Activated naive CD8-positive, alpha-beta T cell treated with anti-CD3 and anti-CD28 coated beads, Interleukin-2, amount 50 U/mL, for 16 hours (primary cell): ENCODE data around the gene SLC23A2.
"Not testable (repeated sequence)": the region's sequence is repeated elsewhere in the genome, so short reads cannot be mapped to it uniquely, and the experiment has no call there.

Source experiments
- DNase-seq: peaks from one replicate; pipeline ENCODE4 v3.0.0-alpha.2; 2020; ENCODE audit warnings: low read depth, low spot score

SLC23A2 gene

GRCh38 chr20:4936392-4936850 lies 64.9 kb downstream of the SLC23A2 start:
- no peak for DNase-seq

DNA sequence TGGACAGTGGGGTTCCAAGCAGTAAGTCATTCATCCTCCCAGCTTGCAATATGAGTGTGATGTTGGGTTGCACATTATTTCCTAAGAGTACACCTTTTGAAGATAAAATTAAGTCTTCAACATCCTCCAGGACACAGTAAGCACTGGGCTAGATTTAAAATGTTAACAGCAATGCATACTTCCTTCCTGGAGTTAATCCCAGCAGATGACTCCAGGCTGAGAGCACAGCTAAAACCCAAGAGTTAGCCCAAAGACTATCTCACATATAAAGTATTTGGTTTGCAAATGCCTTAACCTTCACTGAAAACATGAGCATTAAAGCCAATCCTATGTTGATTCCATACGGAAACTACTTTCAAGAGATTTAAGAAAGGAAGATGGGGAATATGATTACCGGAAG lies 69.2 kb downstream of the SLC23A2 start:
- no peak for DNase-seq

DNA sequence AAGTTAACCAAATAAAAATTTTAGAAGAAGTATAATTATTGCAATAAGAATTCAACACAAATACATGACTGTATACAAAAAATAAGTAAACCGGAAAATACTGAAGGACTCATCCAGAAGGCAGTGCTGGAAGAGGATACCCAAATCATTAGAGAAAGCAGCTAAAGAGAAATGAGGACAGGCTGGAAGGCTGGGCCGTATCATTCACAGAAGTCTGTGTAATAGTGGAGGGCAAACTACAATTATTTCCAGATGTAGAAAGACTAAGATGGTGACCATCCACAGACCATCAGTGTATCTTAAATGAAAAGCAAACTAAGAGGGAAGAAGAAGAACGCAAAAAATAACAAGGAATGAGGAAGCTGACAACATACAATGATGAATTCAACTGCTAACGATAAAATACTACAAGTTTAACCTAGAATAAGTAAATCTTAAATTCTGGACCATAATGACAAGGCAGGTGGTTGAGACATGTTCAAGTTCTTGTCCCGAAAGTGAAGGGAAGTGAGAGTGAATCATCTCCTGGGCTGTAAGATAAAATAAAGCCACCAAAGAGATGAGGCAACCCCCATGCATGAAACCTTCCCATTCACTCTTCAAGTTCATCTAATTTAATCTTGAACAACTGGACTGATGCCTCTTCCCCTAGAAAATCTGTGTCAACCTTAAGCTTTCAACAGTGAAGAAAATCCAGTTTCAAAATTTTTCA lies 71.5 kb downstream of the SLC23A2 start:
- no peak for DNase-seq

- DNase-seq: no peak
These were observed 74.7 kb downstream of the SLC23A2 start for GRCh38 chr20:4926531-4927156.

GRCh38 chr20:4925842-4926530 lies 75.3 kb downstream of the SLC23A2 start:
- DNase-seq: no peak

DNA sequence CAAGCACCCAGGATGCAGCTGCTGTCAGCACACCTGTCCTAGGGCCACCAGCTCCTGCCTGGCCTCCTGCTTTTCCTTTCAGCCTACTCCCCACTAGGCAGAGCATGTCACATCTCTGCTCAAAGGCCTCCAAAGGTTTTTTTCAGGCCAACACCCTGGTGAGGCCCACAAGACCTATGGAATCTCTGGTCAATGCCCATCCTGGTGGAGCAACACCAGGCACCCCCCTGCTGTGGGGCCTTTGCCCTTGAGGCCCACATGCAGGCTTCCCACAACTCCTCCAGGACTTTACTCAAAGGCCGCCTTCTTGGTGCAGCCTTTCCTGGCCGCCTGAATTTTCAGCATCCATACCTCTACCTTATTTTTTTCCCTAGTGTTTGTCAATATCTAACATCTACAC lies 76.9 kb downstream of the SLC23A2 start:
- DNase-seq: no peak

DNA sequence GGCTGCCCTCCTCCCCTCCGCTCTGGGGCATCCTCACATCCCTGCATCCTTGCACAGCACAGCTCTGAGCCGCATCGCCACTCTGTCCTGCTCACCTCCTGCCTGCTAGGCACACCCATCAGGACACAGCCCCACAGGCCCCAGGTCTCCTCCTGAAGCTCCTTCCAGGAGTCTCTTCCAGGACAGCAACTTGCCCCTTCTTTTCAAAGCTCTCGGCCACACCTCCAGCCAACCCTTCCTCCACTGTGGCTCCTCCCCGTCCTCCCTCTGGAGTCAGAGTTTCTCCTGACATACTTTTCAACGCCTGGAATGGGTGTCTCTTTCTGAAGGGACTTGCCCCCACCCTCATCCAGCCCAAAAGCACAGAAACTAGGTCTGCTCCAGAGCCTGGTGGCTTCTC lies 77.3 kb downstream of the SLC23A2 start:
- DNase-seq: no peak

DNA sequence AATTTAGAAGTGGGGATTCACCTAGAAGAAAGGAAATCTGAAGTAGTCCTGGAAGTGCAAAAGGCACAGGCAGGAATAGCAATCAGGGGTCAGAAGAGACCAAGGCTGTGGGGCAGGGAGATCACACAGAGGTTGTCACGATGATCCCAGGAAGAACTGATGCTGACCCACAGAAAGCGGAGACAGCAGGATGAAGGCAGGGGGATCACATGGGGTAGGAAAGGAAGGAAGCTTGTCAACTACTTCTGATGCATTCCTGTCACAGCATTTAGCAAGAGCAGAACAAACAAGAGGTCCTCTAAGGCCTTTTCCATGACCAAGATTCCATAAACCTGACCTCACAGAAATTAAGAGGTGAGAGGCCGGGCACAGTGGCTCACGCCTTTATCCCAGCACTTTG lies 79.1 kb downstream of the SLC23A2 start:
- no peak for DNase-seq

- DNase-seq: not testable (repeated sequence)
These were observed 80.0 kb downstream of the SLC23A2 start for GRCh38 chr20:4921271-4921670.

- DNase-seq: no peak
These were observed 80.7 kb downstream of the SLC23A2 start for GRCh38 chr20:4920655-4921054.

GRCh38 chr20:4920131-4920530 lies 81.2 kb downstream of the SLC23A2 start:
- DNase-seq: no peak

DNA sequence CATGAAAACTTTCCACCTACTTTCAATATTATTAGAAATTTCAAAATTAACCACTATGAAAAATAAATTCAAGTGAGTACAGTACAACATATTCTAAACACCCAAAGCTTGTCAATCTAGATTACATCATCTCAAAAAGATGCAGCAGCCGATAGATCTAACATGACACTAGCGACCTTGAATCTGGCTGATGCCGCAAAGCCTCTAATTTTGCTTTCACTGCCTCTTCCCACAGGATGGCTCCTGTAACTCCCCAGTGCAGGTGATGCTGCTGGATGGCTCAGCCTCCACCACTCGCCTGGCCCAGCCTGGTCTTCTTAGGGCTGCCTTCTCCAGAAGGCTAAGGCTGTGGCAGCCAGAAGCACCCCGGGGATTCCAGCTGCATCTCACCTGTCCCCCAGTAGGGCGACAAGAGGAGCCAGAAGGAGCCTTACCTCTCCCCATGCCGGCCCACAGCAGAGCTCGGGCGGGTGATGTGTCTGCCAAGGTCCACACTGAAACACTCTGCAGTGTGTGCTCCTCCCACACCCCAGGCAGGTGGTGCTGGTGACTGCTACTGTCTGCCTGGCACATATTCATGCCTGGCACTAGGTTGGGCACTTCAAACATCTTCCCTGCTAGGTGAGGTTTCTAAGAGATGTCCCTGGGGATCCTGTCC lies 82.1 kb downstream of the SLC23A2 start:
- DNase-seq: no peak

- DNase-seq: no peak
These were observed 82.8 kb downstream of the SLC23A2 start for GRCh38 chr20:4918473-4918872.

DNA sequence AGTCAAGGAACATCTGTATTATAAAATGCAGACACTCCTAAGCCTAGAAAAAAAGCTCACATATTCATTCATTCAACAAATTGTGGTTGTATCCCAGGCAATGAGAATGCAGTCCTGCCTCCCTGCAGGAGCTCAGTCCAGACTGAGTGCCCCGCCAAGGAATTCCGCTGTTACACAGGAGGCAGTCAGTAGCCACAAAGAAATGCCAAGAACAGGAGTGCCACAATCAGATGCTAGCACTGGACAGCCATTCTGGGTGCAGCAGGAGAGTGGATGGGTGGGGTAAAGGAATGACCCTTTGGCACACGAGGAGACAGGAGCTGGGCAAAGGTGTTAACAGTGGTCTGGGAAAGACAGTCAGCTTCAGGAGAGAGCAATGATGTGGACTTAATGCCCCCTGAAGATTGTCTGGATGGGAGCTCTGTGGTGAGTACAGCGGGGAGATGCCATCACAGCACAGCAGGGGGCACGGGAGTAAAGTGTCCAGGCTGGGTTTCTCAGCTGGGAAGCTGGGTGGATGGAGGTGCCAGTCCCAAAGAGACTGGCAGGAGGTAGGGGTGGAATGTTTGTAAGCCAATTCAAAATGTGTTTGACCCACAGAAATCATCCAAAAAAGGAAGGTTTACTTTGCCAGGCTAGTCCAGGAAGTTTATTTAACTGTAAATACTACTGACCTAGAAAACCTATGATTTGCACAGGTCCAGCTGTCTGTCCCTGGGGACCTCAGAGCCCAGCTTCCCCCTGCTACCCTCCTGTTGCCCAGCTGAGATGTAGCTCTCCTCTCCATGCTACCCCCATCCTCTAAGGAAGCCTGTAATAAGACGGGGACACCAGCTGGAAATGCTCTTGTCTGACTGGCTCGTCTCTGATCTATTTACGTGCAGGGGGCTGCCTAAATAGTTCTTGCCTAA lies 84.1 kb downstream of the SLC23A2 start:
- no peak for DNase-seq

DNA sequence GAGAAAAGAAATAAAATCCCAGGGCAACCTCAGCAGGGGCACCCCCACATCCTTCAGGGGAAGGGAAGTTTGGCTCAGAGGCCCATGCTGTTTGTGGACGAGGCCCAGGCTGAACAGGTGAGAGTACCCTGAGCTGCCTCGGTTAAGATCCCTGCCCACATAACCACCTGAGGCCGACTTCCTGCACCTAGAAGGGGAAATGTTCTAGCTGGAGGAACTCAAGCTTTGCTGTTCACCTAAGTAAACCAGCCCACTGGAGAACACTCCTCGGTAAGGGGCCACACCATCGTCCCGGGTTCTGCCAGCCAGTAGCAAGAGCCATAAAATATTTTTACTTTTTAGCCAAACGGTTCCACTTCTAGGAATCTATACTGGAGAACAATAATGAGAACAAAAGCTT lies 88.2 kb downstream of the SLC23A2 start:
- no peak for DNase-seq

DNA sequence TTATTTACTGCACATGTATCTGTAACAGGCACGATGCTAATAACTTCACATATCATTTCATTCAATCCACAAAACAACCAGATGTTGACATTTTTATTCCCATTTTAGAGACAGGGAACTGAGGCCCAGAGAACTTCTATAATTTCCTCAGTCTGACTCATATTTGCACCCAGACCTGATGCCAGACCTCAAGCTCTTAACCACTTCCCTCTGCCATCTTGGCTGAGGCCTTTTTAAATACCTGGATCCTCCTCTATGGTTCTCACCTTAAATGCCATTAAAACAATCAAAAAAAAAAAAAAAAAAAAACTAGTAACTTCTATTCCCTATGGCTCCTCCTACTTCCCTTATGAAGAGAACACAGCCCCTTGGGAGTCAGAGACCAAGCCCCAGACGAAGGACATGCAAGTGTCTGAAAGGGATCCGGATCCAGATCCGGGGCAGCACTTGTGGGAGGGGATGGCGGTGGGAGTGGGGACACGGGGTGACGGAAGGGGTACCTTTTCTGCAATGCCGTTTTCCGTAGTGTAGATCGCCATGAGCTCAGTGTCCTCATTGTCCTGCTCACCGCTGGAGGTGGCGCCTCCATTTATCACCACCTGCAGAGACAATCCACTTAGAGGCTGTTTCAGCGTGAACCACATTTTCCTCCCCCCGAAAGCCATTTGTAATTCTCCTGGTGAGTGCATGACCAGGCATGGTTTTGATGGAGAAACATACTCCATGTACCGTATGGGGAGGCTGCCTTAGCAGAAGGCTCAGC lies 88.7 kb downstream of the SLC23A2 start:
- no peak for DNase-seq

DNA sequence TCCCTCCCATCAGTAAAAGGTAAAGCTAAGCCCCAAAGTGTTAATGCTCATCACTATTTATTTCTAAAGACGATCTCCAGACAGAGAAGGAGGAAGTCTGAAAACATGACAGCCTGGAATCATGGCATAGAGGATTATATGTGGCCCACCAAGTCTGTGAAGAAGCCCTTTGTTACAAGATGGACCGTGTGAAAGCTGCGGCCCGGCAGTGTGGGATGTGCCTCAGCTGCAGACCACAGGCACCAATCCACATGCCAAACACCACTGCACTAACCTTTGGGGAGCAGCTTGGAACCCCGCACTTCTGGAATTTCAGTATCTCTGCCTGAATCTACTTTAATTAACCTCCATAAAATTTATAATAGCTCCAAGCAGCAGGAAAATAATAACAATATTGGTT lies 90.4 kb downstream of the SLC23A2 start:
- DNase-seq: no peak

DNA sequence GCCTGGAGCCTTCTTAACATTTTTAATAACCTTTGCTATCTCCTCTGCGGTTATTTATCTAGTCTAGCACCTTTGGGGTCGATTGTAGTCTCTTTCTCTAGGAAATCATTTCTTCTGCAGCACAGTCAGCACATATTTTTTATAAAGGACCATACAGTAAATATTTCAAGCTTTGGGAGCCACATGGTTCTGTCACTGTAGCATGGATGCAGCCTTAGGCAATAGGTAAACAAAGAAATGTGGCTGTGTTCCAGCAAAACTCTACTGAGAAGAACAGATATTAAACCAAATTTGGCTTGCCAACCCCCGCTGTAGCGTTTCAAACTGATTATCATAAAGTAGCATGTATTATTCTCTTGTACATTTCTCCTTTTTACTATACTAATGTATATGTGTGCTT lies 95.7 kb downstream of the SLC23A2 start:
- no peak for DNase-seq

- DNase-seq: no peak
These were observed 96.1 kb downstream of the SLC23A2 start for GRCh38 chr20:4905195-4905594.

GRCh38 chr20:4904127-4904860 lies 97.0 kb downstream of the SLC23A2 start:
- DNase-seq: no peak
